Gastroesophageal sphincter (tissue), 3 donors: Measurements from ENCODE around the gene SH2D6.

Experiments
- EP300 ChIP-seq: sonication (generic); formaldehyde crosslinking; IDR thresholded peaks from one replicate; pipeline ENCODE4 v1.6.1; 2017; ENCODE audit warnings: antibody characterized with exemption, mild to moderate bottlenecking
- POLR2A ChIP-seq, 2 donors: fragments of 450-650 bp; IDR thresholded peaks; one replicate each; pipeline ENCODE4 v1.6.1; 2017; ENCODE audit warnings: antibody characterized with exemption in 2 of 2, mild to moderate bottlenecking in 2 of 2, moderate library complexity in 1 of 2
- POLR2AphosphoS5 ChIP-seq: sonication (generic); formaldehyde crosslinking; IDR thresholded peaks from one replicate; pipeline ENCODE4 v1.6.1; 2017; ENCODE audit warnings: antibody characterized with exemption
- TF ChIP-seq, protein P1 (sequence below), 4 experiments: fragments of 200-600 bp in 2 of 4; fragments of 450-650 bp in 2 of 4; sonication (generic) in 1 of 4; IDR thresholded peaks; one replicate each; pipeline ENCODE4 v1.5.1; 2017 to 2019; ENCODE audit warnings: antibody characterized with exemption in 4 of 4, mild to moderate bottlenecking in 2 of 4, moderate library complexity in 2 of 4

DNA sequence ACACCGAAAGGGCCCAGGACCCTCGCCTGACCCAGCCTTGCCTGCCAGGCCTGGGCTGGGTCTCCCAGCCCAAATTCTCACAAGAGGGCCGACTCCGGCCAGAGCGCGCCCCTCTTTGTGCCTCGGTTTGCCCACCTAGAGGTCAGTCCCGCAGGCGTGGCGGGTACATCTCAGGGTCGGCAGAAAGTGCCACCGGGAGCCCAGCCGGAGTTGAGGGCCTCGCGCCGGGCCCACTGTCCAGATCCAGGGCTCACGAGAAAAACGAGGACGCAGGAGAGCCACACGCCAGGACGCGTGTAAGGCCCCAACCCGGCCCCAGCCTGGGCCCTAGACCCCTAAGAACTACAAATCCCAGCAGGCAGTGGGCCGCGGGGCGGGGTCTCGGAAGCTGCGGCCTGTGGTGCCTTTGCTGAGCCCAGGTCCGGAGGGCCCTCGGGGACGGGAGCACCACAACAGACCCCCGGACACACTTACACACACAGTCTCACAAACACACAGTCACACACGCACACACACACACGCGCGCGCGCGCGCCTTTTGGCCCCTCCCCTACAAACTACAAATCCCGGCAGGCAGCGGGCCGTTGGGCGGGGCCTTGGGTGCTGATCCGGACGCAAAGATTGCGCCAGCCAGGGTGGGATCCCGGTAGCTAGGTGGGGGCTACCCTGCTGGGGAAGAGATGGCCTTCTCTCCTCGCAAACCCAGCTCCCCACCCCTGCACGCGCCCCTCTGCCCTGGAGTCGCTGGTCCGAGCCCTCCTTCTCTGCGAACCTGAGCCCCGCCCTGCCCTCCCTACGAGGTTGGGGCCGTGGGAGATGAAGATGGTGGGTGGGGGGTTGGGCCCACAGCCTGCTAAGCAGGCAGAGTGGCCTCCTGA is at the start of gene SH2D6:
- TF ChIP-seq POLR2A (IDR thresholded peaks at IDR 0.05), result peak; percentile 27 to 49
- TF ChIP-seq, protein P1, sequence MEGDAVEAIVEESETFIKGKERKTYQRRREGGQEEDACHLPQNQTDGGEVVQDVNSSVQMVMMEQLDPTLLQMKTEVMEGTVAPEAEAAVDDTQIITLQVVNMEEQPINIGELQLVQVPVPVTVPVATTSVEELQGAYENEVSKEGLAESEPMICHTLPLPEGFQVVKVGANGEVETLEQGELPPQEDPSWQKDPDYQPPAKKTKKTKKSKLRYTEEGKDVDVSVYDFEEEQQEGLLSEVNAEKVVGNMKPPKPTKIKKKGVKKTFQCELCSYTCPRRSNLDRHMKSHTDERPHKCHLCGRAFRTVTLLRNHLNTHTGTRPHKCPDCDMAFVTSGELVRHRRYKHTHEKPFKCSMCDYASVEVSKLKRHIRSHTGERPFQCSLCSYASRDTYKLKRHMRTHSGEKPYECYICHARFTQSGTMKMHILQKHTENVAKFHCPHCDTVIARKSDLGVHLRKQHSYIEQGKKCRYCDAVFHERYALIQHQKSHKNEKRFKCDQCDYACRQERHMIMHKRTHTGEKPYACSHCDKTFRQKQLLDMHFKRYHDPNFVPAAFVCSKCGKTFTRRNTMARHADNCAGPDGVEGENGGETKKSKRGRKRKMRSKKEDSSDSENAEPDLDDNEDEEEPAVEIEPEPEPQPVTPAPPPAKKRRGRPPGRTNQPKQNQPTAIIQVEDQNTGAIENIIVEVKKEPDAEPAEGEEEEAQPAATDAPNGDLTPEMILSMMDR (IDR thresholded peaks at IDR 0.05), result no peak
- peak; percentile 55 for TF ChIP-seq POLR2AphosphoS5
- no peak for TF ChIP-seq EP300
